Measurements from ENCODE around the gene GCM1. TPM values are rescaled to one million over a fixed set of nuclear protein-coding genes. Genes with fewer than 3 reads are reported as not detected.

Gene GCM1
- total RNA-seq, 1 experiment from 2014 or later, result 0.24 TPM

GRCh38 chr6:53175027-53175426 lies 26.4 kb upstream of the GCM1 start:
- intact Hi-C loops (cut with micrococcal nuclease; ENCODE audit: unreplicated experiment), result no loop called here
- Histone ChIP-seq H3K4me1 (ENCODE audit: insufficient read depth, low read length, poor library complexity, severe bottlenecking) (no peaks in the 10 kb centered on the region), H3K27me3 (replicated peaks; ENCODE audit: insufficient read depth, low read depth, low read length, poor library complexity) (no peaks in the 10 kb centered on the region), H3K36me3 (ENCODE audit: insufficient read depth, low read length, poor library complexity, severe bottlenecking) (no peaks in the 10 kb centered on the region), H3K27ac (ENCODE audit: low read depth, low read length, poor library complexity, severe bottlenecking) (no peak overlapping the region), H3K9me3 (ENCODE audit: low read depth, low read length, poor library complexity, severe bottlenecking) (no peaks in the 10 kb centered on the region), H3K4me3 (ENCODE audit: low read depth, low read length, poor library complexity, severe bottlenecking) (no peak overlapping the region)
- ChIA-PET POLR2A (ENCODE audit: low non-redundant PET) (interaction anchor here (0.7 kb wide), 1 partner anchor 302 kb away, joined by 3 read pairs; no protein-coding TSS in a partner anchor), CTCF (no interaction called here)
- TF ChIP-seq CTCF (conservative IDR thresholded peaks at IDR 0.05; ENCODE audit: low read depth, low read length) (no peak), EZH2 (IDR thresholded peaks at IDR 0.05; ENCODE audit: borderline replicate concordance, low read depth, low read length, poor library complexity, severe bottlenecking) (no peak)
- no TSS peak for BruUV-seq (replicated peaks)
- DNase-seq (ENCODE audit: low spot score), result no peak

- intact Hi-C loops (cut with micrococcal nuclease; ENCODE audit: unreplicated experiment), result loop anchor here (1.0 to 5.0 kb wide), 4 partner anchors 238 to 555 kb away; no protein-coding TSS in a partner anchor
- Histone ChIP-seq H3K36me3 (ENCODE audit: insufficient read depth, low read length, poor library complexity, severe bottlenecking) (no peaks in the 10 kb centered on the region), H3K9me3 (ENCODE audit: low read depth, low read length, poor library complexity, severe bottlenecking) (no peaks in the 10 kb centered on the region), H3K27me3 (replicated peaks; ENCODE audit: insufficient read depth, low read depth, low read length, poor library complexity) (no peaks in the 10 kb centered on the region), H3K4me3 (ENCODE audit: low read depth, low read length, poor library complexity, severe bottlenecking) (no peak overlapping the region), H3K4me1 (ENCODE audit: insufficient read depth, low read length, poor library complexity, severe bottlenecking) (no peaks in the 10 kb centered on the region), H3K27ac (ENCODE audit: low read depth, low read length, poor library complexity, severe bottlenecking) (no peak overlapping the region)
- DNase-seq (ENCODE audit: low spot score), result no peak
- ChIA-PET POLR2A (ENCODE audit: low non-redundant PET) (no interaction called here), CTCF (interaction anchor here (0.5 to 2.4 kb wide), 3 partner anchors 35 to 312 kb away, joined by 3 to 7 read pairs (median 5); no protein-coding TSS in a partner anchor)
- BruUV-seq (replicated peaks), result no TSS peak
- TF ChIP-seq EZH2 (IDR thresholded peaks at IDR 0.05; ENCODE audit: borderline replicate concordance, low read depth, low read length, poor library complexity, severe bottlenecking), result no peak
- no peak for TF ChIP-seq CTCF (conservative IDR thresholded peaks at IDR 0.05; ENCODE audit: low read depth, low read length)
Observed at GRCh38 chr6:53172468-53172803, 23.8 kb upstream of the GCM1 start.

- CTCF ChIA-PET, result interaction anchor here (0.6 to 2.4 kb wide), 4 partner anchors 175 to 764 kb away, joined by 3 to 7 read pairs (median 4); no protein-coding TSS in a partner anchor
- no TSS peak for BruUV-seq (replicated peaks)
- DNase-seq (ENCODE audit: low spot score), result peak; percentile 74
- Histone ChIP-seq H3K4me3 (ENCODE audit: low read depth, low read length, poor library complexity, severe bottlenecking) (no peak overlapping the region), H3K27ac (ENCODE audit: low read depth, low read length, poor library complexity, severe bottlenecking) (no peak overlapping the region), H3K36me3 (ENCODE audit: insufficient read depth, low read length, poor library complexity, severe bottlenecking) (no peaks in the 10 kb centered on the region), H3K9me3 (ENCODE audit: low read depth, low read length, poor library complexity, severe bottlenecking) (no peaks in the 10 kb centered on the region), H3K27me3 (replicated peaks; ENCODE audit: insufficient read depth, low read depth, low read length, poor library complexity) (no peaks in the 10 kb centered on the region), H3K4me1 (ENCODE audit: insufficient read depth, low read length, poor library complexity, severe bottlenecking) (no peaks in the 10 kb centered on the region)
- intact Hi-C loops (cut with micrococcal nuclease; ENCODE audit: unreplicated experiment), result loop anchor here (1.0 to 5.0 kb wide), 4 partner anchors 238 to 555 kb away; no protein-coding TSS in a partner anchor
- POLR2A ChIA-PET (ENCODE audit: low non-redundant PET), result no interaction called here
- no peak for TF ChIP-seq EZH2 (IDR thresholded peaks at IDR 0.05; ENCODE audit: borderline replicate concordance, low read depth, low read length, poor library complexity, severe bottlenecking)
- peak; percentile 100 for TF ChIP-seq CTCF (conservative IDR thresholded peaks at IDR 0.05; ENCODE audit: low read depth, low read length)
Observed at GRCh38 chr6:53171605-53172467, 23.2 kb upstream of the GCM1 start.
